OCI-LY1 (cell line): ENCODE results near the gene HOXB4.

ENCODE experiments used
- CTCF ChIP-seq: fragments of 200-600 bp; sonication (generic), shearing (Covaris generic); IDR thresholded peaks from 2 replicates; pipeline ENCODE4 v1.5.1; 2017; ENCODE audit warnings: mild to moderate bottlenecking, antibody characterized with exemption, low read length, moderate library complexity, mixed read lengths
- EZH2 ChIP-seq: fragments of 200-600 bp; sonication (generic), shearing (Covaris generic); IDR thresholded peaks from 2 replicates; pipeline ENCODE4 v1.8.0; 2017; ENCODE audit warnings: borderline replicate concordance, mixed run types, mild to moderate bottlenecking, antibody characterized with exemption, low read length, moderate library complexity, mixed read lengths

DNA sequence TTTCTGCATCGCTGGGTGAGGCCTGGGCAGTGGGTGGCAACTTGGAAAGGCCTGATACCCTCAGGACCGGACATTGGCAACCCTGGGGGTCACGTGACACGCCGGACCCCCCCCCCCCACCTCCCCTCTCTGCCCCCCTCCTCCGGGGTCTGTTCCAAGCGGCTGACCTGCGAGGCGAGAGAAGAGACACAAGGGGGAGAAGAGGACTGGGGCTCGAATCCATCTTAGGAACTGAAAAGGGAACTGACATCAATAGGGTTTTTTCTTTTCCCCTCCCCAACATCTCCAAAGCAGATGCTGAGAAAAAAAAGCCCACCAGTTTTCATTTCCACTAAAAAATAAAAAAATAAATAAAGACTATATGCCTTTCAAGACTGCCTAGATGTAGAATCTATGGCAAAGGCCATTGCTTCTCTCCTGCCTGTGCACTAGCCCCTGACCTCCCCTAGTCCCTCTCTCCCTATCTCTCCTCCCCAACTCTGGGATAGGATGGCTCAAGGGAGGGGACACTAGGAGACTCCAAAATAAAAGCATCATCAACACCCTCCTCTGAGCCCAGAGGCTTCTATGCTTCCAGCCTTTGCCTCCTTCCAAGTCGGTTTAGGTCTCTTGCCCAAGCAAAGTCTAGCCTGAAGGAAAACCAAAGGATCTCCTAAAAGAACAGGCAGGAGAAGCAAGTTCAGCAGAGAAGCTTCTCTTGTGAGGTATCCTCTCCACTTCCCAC, 25.5 kb downstream of the HOXB4 start:
- TF ChIP-seq CTCF: no peak
- no peak for TF ChIP-seq EZH2
